HEK293 (cell line): Measurements from ENCODE around the gene TNIP1.

Experiments used
- CTCF ChIA-PET: fragments of 350-600 bp; formaldehyde crosslinking; extraction: SDS; loops from one replicate; lab custom pipeline; 2021; ENCODE audit warnings: antibody characterized with exemption; lab: Yijun Ruan, JAX
- POLR2A ChIA-PET: fragments of 300-600 bp; formaldehyde crosslinking; extraction: SDS; loops from one replicate; lab custom pipeline; 2020; ENCODE audit warnings: antibody characterized with exemption, inconsistent platforms; lab: Yijun Ruan, JAX
- H3K27ac ChIP-seq: fragments of 200-500 bp; sonication (Bioruptor generic); 2 replicates; pipeline ENCODE4 v1.5.1; 2014; ENCODE audit warnings: low read depth, low read length, control low read depth, inconsistent platforms; ENCODE audit errors: extremely low read depth
- H3K36me3 ChIP-seq, 2 experiments: fragments of 200-500 bp in 1 of 2; sonication (Bioruptor generic) in 1 of 2; 1 replicate in 1 of 2; 2 replicates in 1 of 2; pipeline ENCODE4 v1.5.1; 2014 to 2017; ENCODE audit warnings: inconsistent platforms in 2 of 2, low read length in 2 of 2; ENCODE audit not compliant: control insufficient read depth in 2 of 2, insufficient read depth in 1 of 2
- H3K4me1 ChIP-seq: fragments of 200-500 bp; sonication (Bioruptor generic); 2 replicates; pipeline ENCODE4 v1.5.1; 2014; ENCODE audit warnings: mild to moderate bottlenecking, low read length, inconsistent platforms; ENCODE audit not compliant: control insufficient read depth, insufficient read depth
- H3K4me3 ChIP-seq: 2 replicates; pipeline ENCODE4 v1.5.1; 2011; ENCODE audit warnings: low read depth, mild to moderate bottlenecking, control low read depth, low read length, moderate library complexity
- H3K9me3 ChIP-seq: fragments of 200-500 bp; sonication (Bioruptor generic); 2 replicates; pipeline ENCODE4 v1.5.1; 2014; ENCODE audit warnings: low read depth, low read length, inconsistent platforms; ENCODE audit not compliant: control insufficient read depth, insufficient read depth
- GLIS2 ChIP-seq: fragments of 450-650 bp; formaldehyde crosslinking; IDR thresholded peaks from 2 replicates; pipeline ENCODE4 v1.5.1; 2016; ENCODE audit warnings: missing biosample characterization, missing genetic modification characterization
- KLF1 ChIP-seq: fragments of 450-650 bp; formaldehyde crosslinking; IDR thresholded peaks from 2 replicates; pipeline ENCODE4 v1.5.1; 2016; ENCODE audit warnings: missing biosample characterization, missing genetic modification characterization
- OVOL3 ChIP-seq: fragments of 450-650 bp; formaldehyde crosslinking; IDR thresholded peaks from 2 replicates; pipeline ENCODE4 v1.5.1; 2016; ENCODE audit warnings: missing biosample characterization, missing genetic modification characterization
- REPIN1 ChIP-seq: fragments of 450-650 bp; formaldehyde crosslinking; IDR thresholded peaks from 2 replicates; pipeline ENCODE4 v1.5.1; 2017; ENCODE audit warnings: missing biosample characterization, missing genetic modification characterization, low read depth
- SETDB1 ChIP-seq: IDR thresholded peaks from one replicate; pipeline ENCODE4 v1.6.1; 2017; ENCODE audit warnings: mild to moderate bottlenecking, low read length, moderate library complexity, mixed read lengths; ENCODE audit not compliant: insufficient read length
- TCF7L2 ChIP-seq: IDR thresholded peaks from 2 replicates; pipeline ENCODE4 v1.6.1; 2011; ENCODE audit warnings: low read depth, mild to moderate bottlenecking, inconsistent platforms, low read length, moderate library complexity, borderline replicate concordance
- ZBTB17 ChIP-seq: fragments of 450-650 bp; formaldehyde crosslinking; IDR thresholded peaks from 2 replicates; pipeline ENCODE4 v1.5.1; 2016; ENCODE audit warnings: missing biosample characterization, missing genetic modification characterization
- ZFHX2 ChIP-seq: fragments of 450-650 bp; formaldehyde crosslinking; conservative IDR thresholded peaks from 2 replicates; pipeline ENCODE4 v1.5.1; 2016; ENCODE audit warnings: missing biosample characterization, missing genetic modification characterization
- ZNF174 ChIP-seq: fragments of 450-650 bp; formaldehyde crosslinking; IDR thresholded peaks from 2 replicates; pipeline ENCODE4 v1.5.0; 2017; ENCODE audit warnings: missing biosample characterization, mild to moderate bottlenecking, missing genetic modification characterization
- ZNF175 ChIP-seq: fragments of 450-650 bp; formaldehyde crosslinking; IDR thresholded peaks from 2 replicates; pipeline ENCODE4 v1.5.1; 2016; ENCODE audit warnings: missing biosample characterization, missing genetic modification characterization
- ZNF221 ChIP-seq: fragments of 450-650 bp; formaldehyde crosslinking; IDR thresholded peaks from 2 replicates; pipeline ENCODE4 v1.5.1; 2017; ENCODE audit warnings: missing biosample characterization, missing genetic modification characterization, borderline replicate concordance
- ZNF335 ChIP-seq: fragments of 450-650 bp; formaldehyde crosslinking; conservative IDR thresholded peaks from 2 replicates; pipeline ENCODE4 v1.5.1; 2016; ENCODE audit warnings: missing biosample characterization, missing genetic modification characterization
- ZNF394 ChIP-seq: fragments of 450-650 bp; formaldehyde crosslinking; IDR thresholded peaks from 2 replicates; pipeline ENCODE4 v1.5.1; 2016; ENCODE audit warnings: missing biosample characterization, missing genetic modification characterization, mild to moderate bottlenecking, moderate library complexity, borderline replicate concordance
- ZNF433 ChIP-seq: fragments of 450-650 bp; formaldehyde crosslinking; IDR thresholded peaks from 2 replicates; pipeline ENCODE4 v1.5.1; 2016; ENCODE audit warnings: missing biosample characterization, missing genetic modification characterization, low read depth
- ZNF561 ChIP-seq: fragments of 450-650 bp; IDR thresholded peaks from 2 replicates; pipeline ENCODE4 v1.5.1; 2018; ENCODE audit warnings: missing biosample characterization, missing genetic modification characterization, borderline replicate concordance
- ZNF571 ChIP-seq: fragments of 450-650 bp; formaldehyde crosslinking; IDR thresholded peaks from 2 replicates; pipeline ENCODE4 v1.5.0; 2017; ENCODE audit warnings: missing biosample characterization, missing genetic modification characterization
- ZNF677 ChIP-seq: fragments of 450-650 bp; IDR thresholded peaks from 2 replicates; pipeline ENCODE4 v1.5.0; 2018; ENCODE audit warnings: missing biosample characterization, mild to moderate bottlenecking, missing genetic modification characterization, moderate library complexity
- ZSCAN23 ChIP-seq: fragments of 450-650 bp; formaldehyde crosslinking; IDR thresholded peaks from 2 replicates; pipeline ENCODE4 v1.5.1; 2016; ENCODE audit warnings: missing biosample characterization, missing genetic modification characterization
- TF ChIP-seq, protein P1 (sequence below): fragments of 450-650 bp; formaldehyde crosslinking; IDR thresholded peaks from 2 replicates; pipeline ENCODE4 v1.5.1; 2016; ENCODE audit warnings: missing biosample characterization, missing genetic modification characterization
- TF ChIP-seq, protein P2 (sequence below): fragments of 450-650 bp; formaldehyde crosslinking; IDR thresholded peaks from 2 replicates; pipeline ENCODE4 v1.5.1; 2016; ENCODE audit warnings: missing biosample characterization, missing genetic modification characterization
- TF ChIP-seq, protein P3 (sequence below): fragments of 450-650 bp; formaldehyde crosslinking; IDR thresholded peaks from 2 replicates; pipeline ENCODE4; 2016; ENCODE audit warnings: missing biosample characterization, missing genetic modification characterization

Gene TNIP1

DNA sequence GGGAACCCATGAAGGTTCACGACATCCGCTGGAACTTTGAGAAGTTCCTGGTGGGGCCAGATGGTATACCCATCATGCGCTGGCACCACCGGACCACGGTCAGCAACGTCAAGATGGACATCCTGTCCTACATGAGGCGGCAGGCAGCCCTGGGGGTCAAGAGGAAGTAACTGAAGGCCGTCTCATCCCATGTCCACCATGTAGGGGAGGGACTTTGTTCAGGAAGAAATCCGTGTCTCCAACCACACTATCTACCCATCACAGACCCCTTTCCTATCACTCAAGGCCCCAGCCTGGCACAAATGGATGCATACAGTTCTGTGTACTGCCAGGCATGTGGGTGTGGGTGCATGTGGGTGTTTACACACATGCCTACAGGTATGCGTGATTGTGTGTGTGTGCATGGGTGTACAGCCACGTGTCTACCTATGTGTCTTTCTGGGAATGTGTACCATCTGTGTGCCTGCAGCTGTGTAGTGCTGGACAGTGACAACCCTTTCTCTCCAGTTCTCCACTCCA, 52.8 kb downstream of the TNIP1 start:
- ChIA-PET CTCF (no interaction called here), POLR2A (no interaction called here)
- no peak overlapping the region for H3K4me3 ChIP-seq
- H3K36me3 ChIP-seq = peaks cover 5 to 61% of the 10 kb centered on the region in 2 experiments; a peak in 2 of 3 replicates
- no peaks in the 10 kb centered on the region for H3K9me3 ChIP-seq
- H3K4me1 ChIP-seq = no peaks in the 10 kb centered on the region
- TF ChIP-seq ZNF394 (tag by site-specific recombination) (no peak), ZNF677 (tag by site-specific recombination) (no peak), OVOL3 (tag by site-specific recombination) (no peak), ZNF561 (tag by site-specific recombination) (no peak), GLIS2 (tag by site-specific recombination) (no peak), SETDB1 (no peak), ZNF571 (tag by site-specific recombination) (no peak)
- TF ChIP-seq, protein P1, sequence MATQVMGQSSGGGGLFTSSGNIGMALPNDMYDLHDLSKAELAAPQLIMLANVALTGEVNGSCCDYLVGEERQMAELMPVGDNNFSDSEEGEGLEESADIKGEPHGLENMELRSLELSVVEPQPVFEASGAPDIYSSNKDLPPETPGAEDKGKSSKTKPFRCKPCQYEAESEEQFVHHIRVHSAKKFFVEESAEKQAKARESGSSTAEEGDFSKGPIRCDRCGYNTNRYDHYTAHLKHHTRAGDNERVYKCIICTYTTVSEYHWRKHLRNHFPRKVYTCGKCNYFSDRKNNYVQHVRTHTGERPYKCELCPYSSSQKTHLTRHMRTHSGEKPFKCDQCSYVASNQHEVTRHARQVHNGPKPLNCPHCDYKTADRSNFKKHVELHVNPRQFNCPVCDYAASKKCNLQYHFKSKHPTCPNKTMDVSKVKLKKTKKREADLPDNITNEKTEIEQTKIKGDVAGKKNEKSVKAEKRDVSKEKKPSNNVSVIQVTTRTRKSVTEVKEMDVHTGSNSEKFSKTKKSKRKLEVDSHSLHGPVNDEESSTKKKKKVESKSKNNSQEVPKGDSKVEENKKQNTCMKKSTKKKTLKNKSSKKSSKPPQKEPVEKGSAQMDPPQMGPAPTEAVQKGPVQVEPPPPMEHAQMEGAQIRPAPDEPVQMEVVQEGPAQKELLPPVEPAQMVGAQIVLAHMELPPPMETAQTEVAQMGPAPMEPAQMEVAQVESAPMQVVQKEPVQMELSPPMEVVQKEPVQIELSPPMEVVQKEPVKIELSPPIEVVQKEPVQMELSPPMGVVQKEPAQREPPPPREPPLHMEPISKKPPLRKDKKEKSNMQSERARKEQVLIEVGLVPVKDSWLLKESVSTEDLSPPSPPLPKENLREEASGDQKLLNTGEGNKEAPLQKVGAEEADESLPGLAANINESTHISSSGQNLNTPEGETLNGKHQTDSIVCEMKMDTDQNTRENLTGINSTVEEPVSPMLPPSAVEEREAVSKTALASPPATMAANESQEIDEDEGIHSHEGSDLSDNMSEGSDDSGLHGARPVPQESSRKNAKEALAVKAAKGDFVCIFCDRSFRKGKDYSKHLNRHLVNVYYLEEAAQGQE = 0 out of 2 replicates have a peak, but pooled peaks have one; percentile 31
- TF ChIP-seq, all 188 proteins: peak for 1
- no peak overlapping the region for H3K27ac ChIP-seq

DNA sequence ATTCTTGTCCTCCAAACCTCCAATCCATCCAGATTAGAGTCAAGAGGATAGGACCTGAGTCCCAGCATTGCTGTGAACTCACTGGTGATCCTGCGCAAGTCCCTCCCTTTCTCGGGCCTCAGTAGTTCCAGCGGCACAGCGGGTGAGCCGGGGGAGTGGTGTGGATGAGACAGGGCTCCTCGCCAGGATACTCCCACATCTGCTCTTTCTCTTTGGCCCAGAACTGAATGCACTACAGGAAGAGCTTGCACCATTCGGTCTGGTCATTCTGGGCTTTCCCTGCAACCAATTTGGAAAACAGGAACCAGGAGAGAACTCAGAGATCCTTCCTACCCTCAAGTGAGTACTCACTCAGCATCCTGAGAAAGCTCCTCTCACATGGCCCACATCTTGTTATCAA, 54.2 kb downstream of the TNIP1 start:
- ChIA-PET CTCF (interaction anchor here (1.4 kb wide), 1 partner anchor 138 kb away, joined by 3 read pairs; no protein-coding TSS in a partner anchor), POLR2A (no interaction called here)
- no peak overlapping the region for H3K27ac ChIP-seq
- H3K9me3 ChIP-seq = no peaks in the 10 kb centered on the region
- no peaks in the 10 kb centered on the region for H3K4me1 ChIP-seq
- no peak for TF ChIP-seq ZSCAN23 (tag by site-specific recombination)
- no peak for TF ChIP-seq KLF1
- no peak for TF ChIP-seq TCF7L2
- TF ChIP-seq ZFHX2 = no peak
- no peak for TF ChIP-seq ZNF175 (tag by site-specific recombination)
- TF ChIP-seq, protein P2, sequence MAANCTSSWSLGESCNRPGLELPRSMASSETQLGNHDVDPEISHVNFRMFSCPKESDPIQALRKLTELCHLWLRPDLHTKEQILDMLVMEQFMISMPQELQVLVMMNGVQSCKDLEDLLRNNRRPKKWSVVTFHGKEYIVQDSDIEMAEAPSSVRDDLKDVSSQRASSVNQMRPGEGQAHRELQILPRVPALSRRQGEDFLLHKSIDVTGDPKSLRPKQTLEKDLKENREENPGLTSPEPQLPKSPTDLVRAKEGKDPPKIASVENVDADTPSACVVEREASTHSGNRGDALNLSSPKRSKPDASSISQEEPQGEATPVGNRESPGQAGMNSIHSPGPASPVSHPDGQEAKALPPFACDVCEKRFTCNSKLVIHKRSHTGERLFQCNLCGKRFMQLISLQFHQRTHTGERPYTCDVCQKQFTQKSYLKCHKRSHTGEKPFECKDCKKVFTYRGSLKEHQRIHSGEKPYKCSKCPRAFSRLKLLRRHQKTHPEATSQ (tag by site-specific recombination) = no peak
- TF ChIP-seq, protein P3, sequence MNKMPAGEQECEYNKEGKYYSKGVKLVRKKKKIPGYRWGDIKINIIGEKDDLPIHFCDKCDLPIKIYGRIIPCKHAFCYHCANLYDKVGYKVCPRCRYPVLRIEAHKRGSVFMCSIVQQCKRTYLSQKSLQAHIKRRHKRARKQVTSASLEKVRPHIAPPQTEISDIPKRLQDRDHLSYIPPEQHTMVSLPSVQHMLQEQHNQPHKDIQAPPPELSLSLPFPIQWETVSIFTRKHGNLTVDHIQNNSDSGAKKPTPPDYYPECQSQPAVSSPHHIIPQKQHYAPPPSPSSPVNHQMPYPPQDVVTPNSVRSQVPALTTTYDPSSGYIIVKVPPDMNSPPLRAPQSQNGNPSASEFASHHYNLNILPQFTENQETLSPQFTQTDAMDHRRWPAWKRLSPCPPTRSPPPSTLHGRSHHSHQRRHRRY = no peak
- no peak for TF ChIP-seq ZBTB17 (tag by site-specific recombination)
- TF ChIP-seq OVOL3 (tag by site-specific recombination) = no peak
- no peak for TF ChIP-seq ZNF174 (tag by site-specific recombination)
- TF ChIP-seq ZNF335 (tag by site-specific recombination) = no peak
- no peak for TF ChIP-seq ZNF221
- TF ChIP-seq ZNF433 = no peak
- TF ChIP-seq REPIN1 (tag by site-specific recombination) = no peak
- TF ChIP-seq, all 188 proteins: peak for 0
- Histone ChIP-seq H3K36me3 (peaks cover 0 to 52% of the 10 kb centered on the region in 2 experiments; a peak in 2 of 3 replicates), H3K4me3 (no peak overlapping the region)
